ENCODE results near the gene MRLN.

Gene MRLN

GRCh38 chr10:59706851-59707797, 46.1 kb downstream of the MRLN start:
- in situ Hi-C loops (cut with MboI; ENCODE audit: low sequenced_read_pairs) = no loop called here

GRCh38 chr10:59705931-59706330, 47.3 kb downstream of the MRLN start:
- in situ Hi-C loops (cut with MboI; ENCODE audit: low sequenced_read_pairs) = no loop called here

- in situ Hi-C loops (cut with MboI; ENCODE audit: low sequenced_read_pairs) = no loop called here
These were observed 48.6 kb downstream of the MRLN start for GRCh38 chr10:59704630-59705029.

GRCh38 chr10:59702347-59702746, 50.9 kb downstream of the MRLN start:
- in situ Hi-C loops (cut with MboI; ENCODE audit: low sequenced_read_pairs) = no loop called here

- in situ Hi-C loops (cut with MboI; ENCODE audit: low sequenced_read_pairs) = no loop called here
These were observed 52.5 kb downstream of the MRLN start for GRCh38 chr10:59700709-59701108.

- in situ Hi-C loops (cut with MboI; ENCODE audit: low sequenced_read_pairs) = no loop called here
These were observed 54.9 kb downstream of the MRLN start for GRCh38 chr10:59698326-59698725.

GRCh38 chr10:59695637-59696036, 57.6 kb downstream of the MRLN start:
- in situ Hi-C loops (cut with MboI; ENCODE audit: low sequenced_read_pairs) = no loop called here

- in situ Hi-C loops (cut with MboI; ENCODE audit: low sequenced_read_pairs) = no loop called here
These were observed 58.3 kb downstream of the MRLN start for GRCh38 chr10:59694936-59695335.

- in situ Hi-C loops (cut with MboI; ENCODE audit: low sequenced_read_pairs) = no loop called here
These were observed 61.1 kb downstream of the MRLN start for GRCh38 chr10:59692113-59692512.

GRCh38 chr10:59688921-59689351, 64.3 kb downstream of the MRLN start:
- in situ Hi-C loops (cut with MboI; ENCODE audit: low sequenced_read_pairs) = no loop called here

- in situ Hi-C loops (cut with MboI; ENCODE audit: low sequenced_read_pairs) = no loop called here
These were observed 65.6 kb downstream of the MRLN start for GRCh38 chr10:59687657-59688056.
